ENCODE data around the gene PIK3CB. TPM values are rescaled to one million over a fixed set of nuclear protein-coding genes. Genes with fewer than 3 reads are reported as not detected.
"Not testable (repeated sequence)": the region's sequence is repeated elsewhere in the genome, so short reads cannot be mapped to it uniquely, and the experiment has no call there.

The PIK3CB gene
- total RNA-seq, 1 experiment from 2014 or later: 16.4 TPM

DNA sequence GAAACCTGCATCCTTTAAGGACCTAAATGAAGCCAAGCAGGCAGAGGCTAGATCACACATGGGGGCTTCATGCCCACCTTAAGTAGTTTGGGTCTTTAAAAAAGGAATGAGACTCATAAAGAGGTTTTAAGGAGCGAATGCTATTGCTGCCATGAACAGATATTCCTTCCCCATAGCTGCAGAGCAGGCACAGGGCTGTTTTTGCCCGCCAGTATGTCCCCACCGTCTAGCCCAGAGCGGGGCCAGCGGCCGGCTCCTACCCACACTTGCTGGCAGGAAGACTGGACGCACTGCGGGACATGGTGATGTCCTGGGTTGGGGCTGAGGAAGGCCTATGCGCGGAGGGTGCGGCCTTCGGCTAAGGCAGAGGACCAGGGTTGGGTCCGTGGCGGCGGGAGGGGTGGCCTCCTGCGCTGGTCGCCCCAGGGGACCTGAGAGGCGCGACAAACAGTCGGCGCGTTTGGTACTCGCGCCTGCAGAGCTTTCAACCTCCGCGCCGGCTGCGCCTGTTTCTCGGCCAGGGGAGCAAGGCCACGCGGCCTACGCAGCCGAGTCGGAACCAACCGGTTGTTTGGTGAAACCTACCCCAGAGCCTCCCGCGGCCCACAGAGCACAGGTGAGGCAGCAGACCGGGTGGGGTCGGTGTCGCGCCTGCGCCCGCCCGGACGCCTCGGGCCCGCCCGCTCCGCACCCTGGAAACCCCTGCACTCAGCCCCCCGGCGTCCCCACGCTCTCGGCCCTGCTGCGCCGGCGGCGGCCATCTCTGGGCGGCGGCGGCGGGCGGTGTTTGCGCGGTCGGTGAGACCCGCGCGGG, 226.2 kb downstream of the PIK3CB start, which contains the start of gene FAIM:
Gene FAIM (plus strand): TSS at position 450 of the 814 bp plus-strand sequence. CDS start 10,956 bp downstream, outside the sequence.
- Histone ChIP-seq H3K4me3 (ENCODE audit: low read depth, low read length, poor library complexity, severe bottlenecking) (peak within 1 kb of the TSS; percentile 63), H3K27ac (ENCODE audit: low read depth, low read length, poor library complexity, severe bottlenecking) (peak within 1 kb of the TSS; percentile 87), H3K4me1 (ENCODE audit: insufficient read depth, low read length, poor library complexity, severe bottlenecking) (peaks cover 7% of the 10 kb centered on the region), H3K27me3 (replicated peaks; ENCODE audit: insufficient read depth, low read depth, low read length, poor library complexity) (no peaks in the 10 kb centered on the region), H3K9me3 (ENCODE audit: low read depth, low read length, poor library complexity, severe bottlenecking) (no peaks in the 10 kb centered on the region), H3K36me3 (ENCODE audit: insufficient read depth, low read length, poor library complexity, severe bottlenecking) (no peaks in the 10 kb centered on the region)
- ChIA-PET POLR2A (ENCODE audit: low non-redundant PET) (no interaction called here), CTCF (interaction anchor here (1.6 kb wide), 1 partner anchor 14 kb away, joined by 5 read pairs; the partner anchor contains the start of gene CEP70)
- no TSS peak for BruUV-seq (replicated peaks)
- peak; percentile 68 for DNase-seq (ENCODE audit: low spot score)
- intact Hi-C loops (cut with micrococcal nuclease; ENCODE audit: unreplicated experiment): no loop called here
- TF ChIP-seq, protein P1, sequence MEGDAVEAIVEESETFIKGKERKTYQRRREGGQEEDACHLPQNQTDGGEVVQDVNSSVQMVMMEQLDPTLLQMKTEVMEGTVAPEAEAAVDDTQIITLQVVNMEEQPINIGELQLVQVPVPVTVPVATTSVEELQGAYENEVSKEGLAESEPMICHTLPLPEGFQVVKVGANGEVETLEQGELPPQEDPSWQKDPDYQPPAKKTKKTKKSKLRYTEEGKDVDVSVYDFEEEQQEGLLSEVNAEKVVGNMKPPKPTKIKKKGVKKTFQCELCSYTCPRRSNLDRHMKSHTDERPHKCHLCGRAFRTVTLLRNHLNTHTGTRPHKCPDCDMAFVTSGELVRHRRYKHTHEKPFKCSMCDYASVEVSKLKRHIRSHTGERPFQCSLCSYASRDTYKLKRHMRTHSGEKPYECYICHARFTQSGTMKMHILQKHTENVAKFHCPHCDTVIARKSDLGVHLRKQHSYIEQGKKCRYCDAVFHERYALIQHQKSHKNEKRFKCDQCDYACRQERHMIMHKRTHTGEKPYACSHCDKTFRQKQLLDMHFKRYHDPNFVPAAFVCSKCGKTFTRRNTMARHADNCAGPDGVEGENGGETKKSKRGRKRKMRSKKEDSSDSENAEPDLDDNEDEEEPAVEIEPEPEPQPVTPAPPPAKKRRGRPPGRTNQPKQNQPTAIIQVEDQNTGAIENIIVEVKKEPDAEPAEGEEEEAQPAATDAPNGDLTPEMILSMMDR (conservative IDR thresholded peaks at IDR 0.05; ENCODE audit: low read depth, low read length): no peak

DNA sequence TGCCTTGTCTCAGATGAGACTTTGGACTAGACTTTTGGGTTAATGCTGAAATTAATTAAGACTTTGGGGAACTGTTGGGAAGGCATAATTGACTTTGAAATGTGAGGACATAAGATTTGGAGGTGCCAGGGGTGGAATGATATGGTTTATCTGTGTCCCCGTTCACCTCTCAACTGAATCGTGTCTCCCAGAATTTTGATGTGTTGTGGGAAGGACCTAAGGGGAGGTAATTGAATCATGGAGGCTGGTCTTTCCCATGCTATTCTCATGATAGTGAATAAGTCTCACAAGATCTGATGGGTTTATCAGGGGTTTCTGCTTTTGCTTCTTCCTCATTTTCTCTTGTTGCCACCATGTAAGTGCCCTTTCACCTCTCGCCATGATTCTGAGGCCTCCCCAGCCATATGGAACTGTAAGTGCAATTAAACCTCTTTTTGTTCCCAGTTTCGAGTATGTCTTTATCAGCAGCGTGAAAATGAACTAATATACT, 230.6 kb downstream of the PIK3CB start:
- H3K27me3 ChIP-seq (replicated peaks; ENCODE audit: insufficient read depth, low read depth, low read length, poor library complexity); DNase-seq (ENCODE audit: low spot score); H3K9me3 ChIP-seq (ENCODE audit: low read depth, low read length, poor library complexity, severe bottlenecking); H3K4me3 ChIP-seq (ENCODE audit: low read depth, low read length, poor library complexity, severe bottlenecking); POLR2A ChIA-PET (ENCODE audit: low non-redundant PET); BruUV-seq (replicated peaks); intact Hi-C loops (cut with micrococcal nuclease; ENCODE audit: unreplicated experiment); CTCF ChIA-PET; H3K4me1 ChIP-seq (ENCODE audit: insufficient read depth, low read length, poor library complexity, severe bottlenecking); H3K36me3 ChIP-seq (ENCODE audit: insufficient read depth, low read length, poor library complexity, severe bottlenecking); H3K27ac ChIP-seq (ENCODE audit: low read depth, low read length, poor library complexity, severe bottlenecking): not testable (repeated sequence)

Other genes starting within 250 kb of the PIK3CB start
- gene CEP70, start 240.7 kb downstream of the PIK3CB start, total RNA-seq (2021): 25.6 and 30.8 TPM in 2 replicates
- 15.0 and 16.1 TPM in 2 replicates for gene FAIM, start 226.2 kb downstream of the PIK3CB start, total RNA-seq (2021)
- not detected in 2 replicates for gene FOXL2, start 112.2 kb upstream of the PIK3CB start, total RNA-seq (2021)
- gene FOXL2NB, start 112.3 kb upstream of the PIK3CB start, total RNA-seq (2021): not detected in 2 replicates
- gene PRR23A, start 171.3 kb upstream of the PIK3CB start, total RNA-seq (2021): not detected in 2 replicates
- not detected in 2 replicates for gene PRR23B, start 186.0 kb upstream of the PIK3CB start, total RNA-seq (2021)
- not detected in 2 replicates for gene PRR23C, start 210.0 kb upstream of the PIK3CB start, total RNA-seq (2021)

Measured in A673 (cell line).